Hematopoietic multipotent progenitor cell (in vitro differentiated cells): ENCODE data around the gene PRRT2. TPM values are rescaled to one million over a fixed set of nuclear protein-coding genes. Genes with fewer than 3 reads are reported as not detected.
"Not testable (repeated sequence)": the region's sequence is repeated elsewhere in the genome, so short reads cannot be mapped to it uniquely, and the experiment has no call there.

ENCODE experiments used
- DNase-seq, 3 donors: peaks; one replicate each; pipeline ENCODE4 v3.0.0-alpha.2; 2011 to 2015; ENCODE audit warnings: low read depth in 2 of 3, low spot score in 2 of 3
- total RNA-seq: library from RNA; depleted of rRNA; stranded (reverse); fragments of >200 nt; gene quantifications from one replicate; pipeline ENCODE4 v1.2.3, GENCODE V29; 2012

The PRRT2 gene
- total RNA-seq, 1 donor, result 0.27 TPM

DNA sequence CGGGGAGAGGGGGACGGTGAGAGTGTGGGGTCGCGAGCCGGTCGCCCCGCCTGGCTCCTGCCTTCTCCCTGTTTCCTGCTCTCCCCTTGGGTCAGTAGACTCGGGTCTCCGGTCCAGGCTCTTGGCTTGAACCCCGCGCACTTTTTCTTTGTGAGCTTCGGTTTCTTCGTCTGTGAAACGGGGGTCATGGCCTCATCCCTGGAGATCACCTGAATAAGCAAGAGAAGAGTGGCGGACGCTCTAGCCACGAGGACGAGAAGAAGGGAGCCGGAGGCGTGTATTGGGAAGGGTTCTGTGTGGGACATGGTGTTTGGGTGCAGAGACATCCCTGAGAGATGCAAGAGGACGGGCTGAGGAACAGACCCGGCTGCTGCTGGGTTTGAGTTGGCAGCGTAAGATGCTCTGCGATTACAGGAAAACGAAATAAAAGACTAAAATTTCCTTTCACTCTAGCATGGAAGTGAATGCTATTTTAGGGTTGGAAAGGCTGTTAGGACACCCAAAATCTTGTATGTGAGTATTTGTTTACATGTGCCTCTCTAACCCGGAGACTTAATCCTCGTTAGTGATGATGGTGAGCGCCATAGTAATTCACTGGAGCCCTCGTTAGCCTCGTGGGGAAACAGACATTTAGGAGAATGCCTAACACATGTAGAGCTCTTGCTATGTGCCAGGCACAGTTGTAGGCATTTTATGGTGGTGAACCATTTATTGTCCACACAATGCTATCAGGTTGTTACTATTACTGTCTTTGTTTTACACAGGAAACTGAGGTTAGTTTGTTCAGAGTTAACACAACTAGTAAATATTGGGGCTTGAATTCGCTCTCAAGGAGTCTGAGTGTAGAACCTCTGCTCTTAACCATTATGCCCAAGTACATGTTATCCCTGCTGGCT lies 20.8 kb upstream of the PRRT2 start:
- peak in 1 of 3 donors; percentile 12 for DNase-seq

DNA sequence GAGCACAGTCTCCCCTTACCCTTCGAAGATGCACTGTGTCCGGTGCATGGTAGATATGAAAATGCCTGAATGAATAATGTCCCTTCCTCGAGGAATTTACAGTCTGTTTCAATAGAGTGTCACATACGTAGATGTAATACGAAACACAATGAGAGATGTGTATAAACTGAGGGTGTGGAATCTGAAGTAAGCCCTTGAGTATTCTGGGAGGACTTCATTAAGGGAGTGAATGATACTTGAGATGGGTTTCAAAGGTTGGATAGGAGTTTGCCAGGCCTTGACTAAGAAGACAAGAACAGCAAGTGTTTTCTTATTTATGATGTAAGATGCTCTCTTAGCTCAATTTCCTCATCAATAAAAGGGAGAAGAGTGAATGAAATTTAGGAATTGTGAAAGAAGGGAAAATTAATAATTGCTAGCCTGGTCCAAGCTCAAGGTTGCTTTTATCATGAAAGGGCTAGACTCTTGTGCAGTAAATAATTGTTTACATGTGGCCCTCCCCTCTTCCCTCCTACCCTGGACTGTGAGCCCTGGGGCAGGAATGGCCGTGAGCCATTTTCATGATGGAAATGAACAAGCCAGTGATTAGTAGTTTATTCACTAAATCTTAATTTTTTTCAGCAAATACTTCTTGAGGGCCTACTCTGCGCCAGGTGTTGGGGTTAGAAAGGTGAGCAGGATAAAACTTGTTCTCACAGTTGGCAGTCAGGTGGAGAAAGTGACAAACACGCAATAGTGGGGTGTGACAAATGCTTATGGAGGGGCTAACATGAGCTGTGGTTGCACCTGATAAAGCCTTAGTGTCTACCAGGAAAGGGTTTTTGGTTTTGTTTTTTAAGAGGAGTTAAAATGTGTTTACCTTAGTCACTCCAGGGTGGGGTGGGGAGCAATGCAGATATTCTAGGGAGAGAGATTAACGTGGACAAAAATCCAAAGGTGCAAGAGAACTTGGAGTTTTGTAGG lies 19.9 kb upstream of the PRRT2 start:
- no peak for DNase-seq

DNA sequence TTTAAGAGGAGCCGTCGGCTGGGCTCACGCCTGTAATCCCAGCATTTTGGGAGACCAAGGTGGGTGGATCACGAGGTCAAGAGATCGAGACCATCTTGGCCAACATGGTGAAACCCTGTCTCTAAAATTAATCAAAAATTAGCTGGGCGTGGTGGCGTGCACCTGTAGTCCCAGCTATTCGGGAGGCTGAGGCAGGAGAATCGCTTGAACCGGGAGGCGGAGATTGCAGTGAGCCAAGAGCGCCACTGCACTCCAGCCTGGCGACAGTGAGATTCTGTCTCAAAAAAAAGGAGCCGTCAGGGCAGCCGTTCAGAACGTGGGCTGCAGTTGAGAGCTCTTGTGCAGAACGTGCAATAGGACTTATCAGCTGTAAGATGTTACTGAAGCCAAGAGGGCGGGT lies 18.8 kb upstream of the PRRT2 start:
- DNase-seq, result not testable (repeated sequence)

DNA sequence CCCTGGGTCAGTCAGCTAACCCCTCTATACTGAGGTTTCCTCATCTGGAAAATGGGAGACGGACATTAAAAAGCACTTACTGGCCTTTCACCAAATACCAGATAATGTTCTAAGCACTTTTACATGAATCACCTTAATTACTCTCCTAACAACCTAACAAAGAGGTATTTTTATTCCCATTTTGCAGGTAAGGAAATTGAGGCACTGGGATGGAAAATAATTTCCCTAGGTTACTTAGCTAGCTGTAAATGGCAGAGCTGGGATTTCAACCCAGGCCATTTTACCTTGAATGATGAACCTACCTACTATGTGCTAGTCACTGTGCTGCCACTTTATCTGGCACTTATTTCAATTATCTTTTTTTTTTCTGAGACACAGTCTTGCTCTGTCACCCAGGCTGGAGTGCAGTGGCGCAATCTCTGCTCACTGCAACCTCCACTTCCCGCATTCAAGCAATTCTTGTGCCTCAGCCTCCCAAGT lies 17.7 kb upstream of the PRRT2 start:
- DNase-seq, result no peak

DNA sequence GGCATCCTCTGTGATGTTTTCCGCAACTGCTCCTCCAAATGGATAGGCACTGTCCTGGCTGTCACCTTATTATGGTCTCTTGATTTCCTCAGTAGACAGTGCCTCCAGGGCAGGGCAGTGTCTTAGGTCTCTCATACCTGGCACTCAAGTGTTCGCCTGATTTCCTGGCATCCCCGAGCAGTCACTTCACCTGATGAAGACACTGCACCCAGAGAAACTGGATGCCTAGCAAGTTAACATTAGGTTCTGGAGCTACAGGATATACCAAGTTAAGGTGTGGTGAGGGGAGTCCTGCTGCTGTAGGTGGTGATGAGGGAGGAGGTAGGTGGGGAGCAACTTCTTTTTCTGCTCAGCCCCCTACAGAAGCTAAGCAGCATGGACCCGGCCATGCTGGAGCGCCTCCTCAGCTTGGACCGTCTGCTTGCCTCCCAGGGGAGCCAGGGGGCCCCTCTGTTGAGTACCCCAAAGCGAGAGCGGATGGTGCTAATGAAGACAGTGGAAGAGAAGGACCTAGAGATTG lies 9.5 kb upstream of the PRRT2 start:
- DNase-seq, result no peak

DNA sequence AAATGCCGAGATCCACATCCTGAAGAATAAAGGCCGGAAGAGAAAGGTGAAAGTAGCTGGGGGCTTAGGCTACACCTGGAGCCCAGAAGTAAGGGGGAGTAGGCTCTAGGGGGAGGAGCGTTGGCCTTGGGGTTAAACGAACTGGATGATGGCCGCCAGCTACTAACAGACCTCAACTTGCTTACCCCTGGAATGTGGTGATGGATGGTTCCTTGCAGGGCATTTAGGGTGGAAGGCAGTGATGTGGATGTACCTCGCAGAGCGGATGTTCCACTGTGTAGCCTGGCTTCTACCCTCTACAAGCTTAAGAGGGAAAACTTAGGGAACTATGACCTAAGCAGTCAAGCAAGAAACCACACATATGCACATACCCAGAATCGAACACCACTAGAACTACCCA lies 8.0 kb upstream of the PRRT2 start:
- DNase-seq, result no peak

DNA sequence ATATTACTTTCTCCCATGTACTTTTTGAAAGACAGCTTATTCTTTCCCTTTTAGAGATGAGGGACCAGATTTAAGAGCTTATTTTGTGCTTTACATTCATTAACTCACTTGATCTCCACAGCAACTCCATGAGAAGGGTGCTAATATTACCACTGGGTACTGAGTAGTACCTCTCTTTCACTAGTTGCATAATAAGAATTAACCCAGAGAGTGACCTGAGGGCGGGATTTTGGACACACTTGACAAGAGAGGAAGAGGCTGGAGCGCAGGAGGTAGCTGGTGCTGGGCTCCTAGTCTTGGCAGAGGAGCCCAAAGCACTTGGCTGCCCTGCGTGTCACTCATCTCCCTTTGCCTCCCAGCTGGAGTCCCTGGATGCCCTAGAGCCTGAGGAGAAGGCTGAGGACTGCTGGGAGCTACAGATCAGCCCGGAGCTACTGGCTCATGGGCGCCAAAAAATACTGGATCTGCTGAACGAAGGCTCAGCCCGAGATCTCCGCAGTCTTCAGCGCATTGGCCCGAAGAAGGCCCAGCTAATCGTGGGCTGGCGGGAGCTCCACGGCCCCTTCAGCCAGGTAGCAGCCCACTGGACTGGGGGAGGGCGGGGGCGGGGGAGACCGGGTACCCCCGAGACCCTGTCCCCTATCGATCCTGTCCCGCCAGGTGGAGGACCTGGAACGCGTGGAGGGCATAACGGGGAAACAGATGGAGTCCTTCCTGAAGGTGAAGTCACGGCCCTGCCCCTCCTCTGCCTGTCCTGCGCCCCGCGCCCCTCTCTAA lies 7.3 kb upstream of the PRRT2 start:
- DNase-seq, result no peak

DNA sequence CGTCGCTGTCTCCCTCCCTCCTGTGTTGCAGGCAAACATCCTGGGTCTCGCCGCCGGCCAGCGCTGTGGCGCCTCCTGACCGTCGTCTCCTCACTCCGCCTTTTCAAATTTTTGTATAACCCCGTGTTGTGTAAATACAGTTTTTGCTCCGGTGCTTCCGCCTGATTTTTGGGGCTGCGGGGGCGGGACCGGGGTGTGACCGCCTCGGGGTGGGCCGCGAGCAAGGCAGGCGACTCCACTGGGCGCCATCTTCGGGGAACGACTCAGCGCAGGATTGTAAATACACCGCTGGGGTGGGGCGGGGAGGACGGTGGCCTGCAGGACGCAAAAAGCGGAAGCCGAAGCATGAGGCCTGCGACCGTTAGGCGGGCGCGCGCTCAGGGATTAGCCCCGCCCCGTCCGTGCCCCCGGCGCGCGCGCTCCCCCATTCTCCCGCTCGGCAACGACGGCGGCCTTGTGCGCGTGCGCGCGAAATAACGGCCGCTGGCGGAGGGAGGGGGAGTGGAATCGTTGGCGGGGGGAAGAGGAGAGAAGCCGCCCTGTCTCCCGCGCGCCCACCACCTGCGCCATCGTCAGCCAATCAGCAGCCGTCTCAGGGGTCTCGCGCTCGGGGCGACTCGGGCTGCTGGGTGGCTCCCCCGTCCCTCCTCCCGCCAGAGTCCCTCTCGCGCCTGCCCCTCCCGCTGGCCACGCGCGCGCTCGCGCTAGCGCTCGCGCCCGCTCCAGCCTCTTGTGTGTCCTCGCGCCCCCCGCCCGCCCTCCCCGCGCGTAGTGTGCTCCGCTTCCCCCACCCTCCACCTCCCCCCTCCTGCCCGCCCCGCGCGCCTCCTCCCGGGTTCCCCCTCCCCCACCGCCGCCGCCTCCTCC lies 6.5 kb upstream of the PRRT2 start:
- peak; percentile 95 to 99 (median 98) for DNase-seq

DNA sequence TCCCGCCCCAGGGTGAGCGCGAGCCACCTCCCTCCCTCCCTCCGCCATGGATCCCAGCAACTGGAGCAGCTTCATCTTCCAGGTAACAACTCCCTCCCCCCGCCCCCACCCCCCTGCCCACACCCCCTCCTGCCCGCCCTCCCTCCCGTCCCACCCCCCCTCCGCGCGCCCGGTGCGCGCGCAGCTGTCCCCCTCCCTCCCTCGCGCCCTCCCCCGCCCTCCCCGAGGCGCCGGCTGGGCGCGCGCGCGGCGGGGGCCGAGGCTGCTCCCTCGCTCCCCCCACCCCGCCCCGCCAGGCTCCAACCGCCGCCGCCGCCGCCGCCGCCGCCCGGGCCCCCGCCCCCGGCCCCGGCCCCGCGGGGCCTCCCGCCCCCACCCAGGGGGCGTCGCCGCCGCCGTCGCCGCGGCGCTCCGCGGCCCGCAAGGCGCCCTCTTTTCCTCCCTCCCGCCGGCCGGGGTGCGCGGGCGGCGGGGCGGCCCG lies 5.9 kb upstream of the PRRT2 start, which contains the start of gene MAZ:
MAZ (plus strand) TSS at position 431 of the 481 bp plus-strand sequence. CDS start 173 bp downstream, outside the sequence.
- no peak for DNase-seq

DNA sequence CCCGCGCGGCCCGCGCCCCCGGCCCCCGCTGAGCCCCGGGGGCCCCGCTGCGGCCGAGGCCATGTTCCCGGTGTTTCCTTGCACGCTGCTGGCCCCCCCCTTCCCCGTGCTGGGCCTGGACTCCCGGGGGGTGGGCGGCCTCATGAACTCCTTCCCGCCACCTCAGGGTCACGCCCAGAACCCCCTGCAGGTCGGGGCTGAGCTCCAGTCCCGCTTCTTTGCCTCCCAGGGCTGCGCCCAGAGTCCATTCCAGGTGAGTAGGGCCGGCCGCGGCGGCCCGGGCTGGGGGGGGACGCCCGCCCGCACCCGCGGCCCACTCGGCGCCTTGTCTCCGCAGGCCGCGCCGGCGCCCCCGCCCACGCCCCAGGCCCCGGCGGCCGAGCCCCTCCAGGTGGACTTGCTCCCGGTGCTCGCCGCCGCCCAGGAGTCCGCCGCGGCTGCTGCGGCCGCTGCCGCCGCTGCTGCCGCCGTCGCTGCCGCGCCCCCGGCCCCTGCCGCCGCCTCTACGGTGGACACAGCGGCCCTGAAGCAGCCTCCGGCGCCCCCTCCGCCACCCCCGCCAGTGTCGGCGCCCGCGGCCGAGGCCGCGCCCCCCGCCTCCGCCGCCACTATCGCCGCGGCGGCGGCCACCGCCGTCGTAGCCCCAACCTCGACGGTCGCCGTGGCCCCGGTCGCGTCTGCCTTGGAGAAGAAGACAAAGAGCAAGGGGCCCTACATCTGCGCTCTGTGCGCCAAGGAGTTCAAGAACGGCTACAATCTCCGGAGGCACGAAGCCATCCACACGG lies 5.2 kb upstream of the PRRT2 start:
- DNase-seq, result peak in 1 of 3 donors; percentile 60

DNA sequence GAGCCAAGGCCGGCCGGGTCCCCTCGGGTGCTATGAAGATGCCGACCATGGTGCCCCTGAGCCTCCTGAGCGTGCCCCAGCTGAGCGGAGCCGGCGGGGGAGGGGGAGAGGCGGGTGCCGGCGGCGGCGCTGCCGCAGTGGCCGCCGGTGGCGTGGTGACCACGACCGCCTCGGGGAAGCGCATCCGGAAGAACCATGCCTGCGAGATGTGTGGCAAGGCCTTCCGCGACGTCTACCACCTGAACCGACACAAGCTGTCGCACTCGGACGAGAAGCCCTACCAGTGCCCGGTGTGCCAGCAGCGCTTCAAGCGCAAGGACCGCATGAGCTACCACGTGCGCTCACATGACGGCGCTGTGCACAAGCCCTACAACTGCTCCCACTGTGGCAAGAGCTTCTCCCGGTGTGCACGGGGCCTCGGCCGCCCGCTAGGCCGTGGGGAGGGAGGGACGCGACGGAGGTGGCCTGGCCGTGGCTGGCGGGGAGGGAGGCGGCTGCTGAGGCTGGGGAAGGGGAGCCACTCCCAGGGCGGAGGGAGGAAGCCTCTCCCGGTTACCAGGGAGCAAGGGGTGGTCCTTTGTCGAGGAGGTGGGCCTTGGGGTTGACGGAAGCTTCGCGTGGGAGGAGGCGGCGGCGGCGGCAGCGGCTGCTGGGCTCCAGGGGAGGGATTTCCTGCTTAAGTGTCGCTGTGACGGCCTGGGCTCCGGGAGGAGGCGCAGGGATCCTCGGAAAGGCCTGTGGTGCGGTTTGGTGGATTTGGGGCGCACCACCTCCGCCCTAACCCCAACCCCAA lies 4.4 kb upstream of the PRRT2 start:
- peak; percentile 86 to 89 (median 89) for DNase-seq

DNA sequence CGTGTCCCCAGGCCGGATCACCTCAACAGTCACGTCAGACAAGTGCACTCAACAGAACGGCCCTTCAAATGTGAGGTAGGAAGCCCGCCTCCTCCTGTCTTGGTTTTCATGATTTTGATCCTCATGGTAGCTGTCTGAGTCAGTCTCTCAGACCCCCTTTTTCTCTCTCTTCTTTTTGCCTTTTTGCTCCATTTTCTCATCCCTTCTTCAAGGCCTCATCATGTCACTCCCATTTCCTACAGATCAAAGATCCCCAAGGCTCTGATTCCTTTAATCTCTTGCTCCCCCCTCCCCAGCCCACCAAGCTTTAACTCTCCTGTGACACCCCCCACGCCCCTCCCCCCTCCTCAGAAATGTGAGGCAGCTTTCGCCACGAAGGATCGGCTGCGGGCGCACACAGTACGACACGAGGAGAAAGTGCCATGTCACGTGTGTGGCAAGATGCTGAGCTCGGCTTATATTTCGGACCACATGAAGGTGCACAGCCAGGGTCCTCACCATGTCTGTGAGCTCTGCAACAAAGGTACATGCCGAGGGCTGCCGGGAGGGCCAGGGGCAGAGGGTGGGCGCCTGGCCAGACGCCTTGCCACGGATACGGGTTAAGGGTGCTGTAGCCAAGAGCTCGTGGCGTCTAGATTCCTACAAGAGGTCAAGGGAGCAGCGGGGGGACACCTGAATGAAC lies 3.6 kb upstream of the PRRT2 start:
- DNase-seq, result no peak

DNA sequence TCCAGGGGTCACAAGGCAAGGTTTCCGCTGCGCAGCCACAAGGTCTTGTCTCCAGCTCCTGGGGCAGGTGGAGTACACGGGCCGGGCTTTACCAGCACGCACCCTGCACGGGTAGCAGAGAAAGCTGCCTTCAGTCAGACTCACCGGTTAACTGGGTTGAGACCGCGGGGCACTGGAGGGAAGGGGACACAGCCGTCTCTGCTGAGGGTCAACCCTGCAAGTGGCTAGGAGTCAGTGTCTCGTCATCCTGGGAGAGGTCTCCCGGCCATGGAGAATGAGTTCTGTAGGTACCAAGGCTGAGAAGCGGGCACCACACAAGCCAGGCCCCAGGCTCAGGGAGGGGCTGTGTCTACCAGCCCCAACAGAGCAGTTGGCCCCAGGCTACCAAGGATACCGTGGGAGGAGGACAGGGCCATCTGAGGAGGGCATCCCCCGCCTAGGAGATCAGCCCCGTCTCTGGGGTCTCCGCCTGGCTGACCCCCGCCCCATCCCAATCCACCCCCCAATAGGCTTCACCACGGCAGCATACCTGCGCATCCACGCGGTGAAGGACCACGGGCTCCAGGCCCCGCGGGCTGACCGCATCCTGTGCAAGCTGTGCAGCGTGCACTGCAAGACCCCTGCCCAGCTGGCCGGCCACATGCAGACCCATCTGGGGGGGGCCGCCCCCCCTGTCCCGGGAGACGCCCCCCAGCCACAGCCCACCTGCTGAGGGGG lies 2.8 kb upstream of the PRRT2 start:
- DNase-seq, result no peak

DNA sequence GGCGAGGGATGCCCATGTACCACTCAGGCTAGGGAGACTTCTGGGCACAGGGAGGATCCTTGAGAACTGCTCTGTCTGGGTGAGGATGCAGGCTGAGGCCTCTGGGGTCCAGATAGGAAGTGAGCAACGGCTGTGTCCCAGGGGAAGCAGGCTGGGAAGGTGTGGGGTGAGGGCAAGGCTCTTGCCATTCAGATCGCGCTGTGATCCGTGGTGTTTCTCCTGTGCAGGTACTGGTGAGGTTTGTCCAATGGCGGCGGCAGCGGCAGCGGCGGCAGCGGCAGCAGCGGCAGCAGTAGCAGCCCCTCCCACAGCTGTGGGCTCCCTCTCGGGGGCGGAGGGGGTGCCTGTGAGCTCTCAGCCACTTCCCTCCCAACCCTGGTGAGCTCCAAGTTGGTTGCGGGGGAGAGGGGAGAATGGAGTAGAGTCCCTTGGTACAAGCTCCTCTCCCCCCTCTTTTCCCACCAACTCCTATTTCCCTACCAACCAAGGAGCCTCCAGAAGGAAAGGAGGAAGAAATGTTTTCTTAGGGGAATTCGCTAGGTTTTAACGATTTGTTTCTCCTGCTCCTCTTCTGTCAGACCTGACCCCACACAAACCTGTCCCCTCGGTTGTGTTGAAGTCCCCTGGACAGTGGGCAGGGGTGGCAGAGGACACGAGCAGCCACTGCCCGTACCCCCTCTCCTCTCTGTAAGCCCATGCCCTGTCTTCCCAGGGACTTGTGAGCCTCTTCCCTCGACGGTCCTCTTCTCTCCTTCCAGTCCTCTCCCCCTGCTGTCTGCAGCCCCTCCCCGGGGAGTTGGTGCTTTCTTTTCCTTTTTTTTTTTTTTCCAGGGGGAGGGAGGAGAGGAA lies 1.9 kb upstream of the PRRT2 start:
- no peak for DNase-seq

DNA sequence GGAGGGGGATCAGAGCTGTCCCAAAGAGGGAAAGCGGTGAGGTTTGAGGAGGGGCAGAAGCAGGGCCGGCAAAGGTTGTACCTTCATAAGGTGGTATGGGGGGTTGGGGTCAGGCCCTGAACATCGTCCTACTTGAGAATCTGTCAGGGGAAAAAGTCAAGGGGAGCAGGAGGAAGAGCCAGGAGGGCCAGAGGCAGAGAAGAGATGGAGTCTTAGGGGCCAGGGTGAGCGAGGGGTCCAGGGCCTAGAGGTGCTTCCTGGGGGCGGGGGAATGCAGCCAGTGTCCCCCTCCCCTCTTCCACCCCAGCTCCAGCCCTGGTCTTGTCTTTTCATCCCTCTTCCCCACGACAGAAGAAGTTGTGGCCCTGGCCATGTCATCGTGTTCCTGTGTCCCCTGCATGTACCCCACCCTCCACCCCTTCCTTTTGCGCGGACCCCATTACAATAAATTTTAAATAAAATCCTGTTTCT lies 1.3 kb upstream of the PRRT2 start:
- DNase-seq, result no peak
